Peyer's patch (tissue), 4 donors: ENCODE data around the gene TPM2. TPM values are rescaled to one million over a fixed set of nuclear protein-coding genes. Genes with fewer than 3 reads are reported as not detected.

Experiments used
- DNase-seq, 3 donors: peaks; one replicate each; pipeline ENCODE4 v3.0.0-alpha.2; 2017 to 2019
- H3K27ac ChIP-seq, 4 donors: fragments of 200-600 bp; sonication (generic); one replicate each; pipeline ENCODE4 v1.5.1; 2016 to 2019
- H3K27me3 ChIP-seq, 2 donors: fragments of 200-600 bp; sonication (generic); one replicate each; pipeline ENCODE4 v1.5.1; 2019
- H3K36me3 ChIP-seq, 3 donors: fragments of 200-600 bp; sonication (generic); one replicate each; pipeline ENCODE4 v1.5.1; 2016 to 2019
- H3K4me1 ChIP-seq, 4 donors: fragments of 200-600 bp; sonication (generic); one replicate each; pipeline ENCODE4 v1.5.1; 2016 to 2019
- H3K4me3 ChIP-seq, 4 donors: fragments of 200-600 bp; sonication (generic); 1 replicate in 3 of 4; 2 replicates in 1 of 4; pipeline ENCODE4 v1.5.1; 2016 to 2019; ENCODE audit warnings: mild to moderate bottlenecking in 1 of 4
- H3K9me3 ChIP-seq, 4 donors: fragments of 200-600 bp; sonication (generic); one replicate each; pipeline ENCODE4 v1.5.1; 2016 to 2019; ENCODE audit warnings: mild to moderate bottlenecking in 1 of 4
- CTCF ChIP-seq, 6 experiments: fragments of 450-650 bp in 4 of 6; fragments of 200-600 bp in 2 of 6; sonication (generic) in 1 of 6; IDR thresholded peaks; one replicate each; pipeline ENCODE4 v1.5.1; 2017 to 2019; ENCODE audit warnings: antibody characterized with exemption in 6 of 6, mild to moderate bottlenecking in 3 of 6, moderate library complexity in 1 of 6
- POLR2A ChIP-seq, 2 donors: fragments of 450-650 bp; IDR thresholded peaks; one replicate each; pipeline ENCODE4 v1.5.1; 2017; ENCODE audit warnings: antibody characterized with exemption in 2 of 2, mild to moderate bottlenecking in 2 of 2, moderate library complexity in 2 of 2
- total RNA-seq, 4 donors: library from RNA; depleted of rRNA; stranded (reverse); fragments of >200 nt; gene quantifications; one replicate each; pipeline ENCODE4 v1.1.0, GENCODE V29; 2016

TPM2 gene
- total RNA-seq, 4 donors from 2014 or later = 41.2 to 436 (median 122) TPM

GRCh38 chr9:35725362-35725761, 35.6 kb upstream of the TPM2 start:
- no peaks in the 10 kb centered on the region for H3K27me3 ChIP-seq
- H3K9me3 ChIP-seq = no peaks in the 10 kb centered on the region
- TF ChIP-seq POLR2A (IDR thresholded peaks at IDR 0.05) (no peak), CTCF (IDR thresholded peaks at IDR 0.05) (no peak)
- DNase-seq = no peak
- no peak overlapping the region for H3K4me3 ChIP-seq
- H3K27ac ChIP-seq = peak overlapping the region in 1 of 4 donors; percentile 97
- H3K4me1 ChIP-seq = peaks cover 6 to 49% (median 24%) of the 10 kb centered on the region in 4 donors
- H3K36me3 ChIP-seq = peaks cover 0 to 55% (median under 1%) of the 10 kb centered on the region in 3 donors

GRCh38 chr9:35723908-35724307, 34.2 kb upstream of the TPM2 start:
- no peaks in the 10 kb centered on the region for H3K27me3 ChIP-seq
- no peak overlapping the region for H3K27ac ChIP-seq
- peaks cover 0 to 70% (median 9%) of the 10 kb centered on the region in 3 donors for H3K36me3 ChIP-seq
- no peak for TF ChIP-seq CTCF (IDR thresholded peaks at IDR 0.05)
- no peak for TF ChIP-seq POLR2A (IDR thresholded peaks at IDR 0.05)
- H3K9me3 ChIP-seq = no peaks in the 10 kb centered on the region
- H3K4me1 ChIP-seq = peaks cover 3 to 35% (median 14%) of the 10 kb centered on the region in 4 donors
- peak in 1 of 3 donors; percentile 37 for DNase-seq
- no peak overlapping the region for H3K4me3 ChIP-seq

- TF ChIP-seq CTCF (IDR thresholded peaks at IDR 0.05) (no peak), POLR2A (IDR thresholded peaks at IDR 0.05) (no peak)
- DNase-seq = no peak
- peaks cover 0 to 75% (median 9%) of the 10 kb centered on the region in 3 donors for H3K36me3 ChIP-seq
- no peak overlapping the region for H3K27ac ChIP-seq
- no peaks in the 10 kb centered on the region for H3K9me3 ChIP-seq
- H3K27me3 ChIP-seq = no peaks in the 10 kb centered on the region
- peaks cover 2 to 30% (median 14%) of the 10 kb centered on the region in 4 donors for H3K4me1 ChIP-seq
- no peak overlapping the region for H3K4me3 ChIP-seq
Measured at GRCh38 chr9:35723426-35723825, 33.7 kb upstream of the TPM2 start.

GRCh38 chr9:35719546-35719945, 29.8 kb upstream of the TPM2 start:
- Histone ChIP-seq H3K27me3 (no peaks in the 10 kb centered on the region), H3K36me3 (peaks cover 4 to 100% (median 9%) of the 10 kb centered on the region in 3 donors), H3K4me3 (no peak overlapping the region), H3K27ac (peak overlapping the region in 2 of 4 donors; percentile 50 to 71), H3K9me3 (no peaks in the 10 kb centered on the region), H3K4me1 (peaks cover 0 to 6% (median 0%) of the 10 kb centered on the region in 4 donors)
- no peak for DNase-seq
- TF ChIP-seq CTCF (IDR thresholded peaks at IDR 0.05) = no peak
- TF ChIP-seq POLR2A (IDR thresholded peaks at IDR 0.05) = no peak

- Histone ChIP-seq H3K36me3 (peaks cover 8 to 100% (median 9%) of the 10 kb centered on the region in 3 donors), H3K27ac (peak overlapping the region in 1 of 4 donors; percentile 71), H3K4me1 (peaks cover 0 to 6% (median 0%) of the 10 kb centered on the region in 4 donors), H3K4me3 (no peak overlapping the region), H3K9me3 (no peaks in the 10 kb centered on the region), H3K27me3 (no peaks in the 10 kb centered on the region)
- DNase-seq = peak in 2 of 3 donors; percentile 76 to 80
- TF ChIP-seq CTCF (IDR thresholded peaks at IDR 0.05) = no peak
- TF ChIP-seq POLR2A (IDR thresholded peaks at IDR 0.05) = no peak
Measured at GRCh38 chr9:35718721-35719511, 29.2 kb upstream of the TPM2 start.
